Inflammatory macrophage treated with lipopolysaccharide for 4 hours (primary cell): ENCODE measurements around the gene BPIFA1.
A peak's percentile ranks its signal among the peaks of the same experiment; 100 is the strongest.

Experiments used
- DNase-seq: peaks from one replicate; pipeline ENCODE4 v3.0.0-alpha.2; 2020

BPIFA1 gene

GRCh38 chr20:33279261-33279910 lies 43.6 kb downstream of the BPIFA1 start:
- DNase-seq = no peak

GRCh38 chr20:33280000-33280680 lies 44.3 kb downstream of the BPIFA1 start:
- no peak for DNase-seq

GRCh38 chr20:33280775-33281174 lies 45.0 kb downstream of the BPIFA1 start:
- no peak for DNase-seq

DNA sequence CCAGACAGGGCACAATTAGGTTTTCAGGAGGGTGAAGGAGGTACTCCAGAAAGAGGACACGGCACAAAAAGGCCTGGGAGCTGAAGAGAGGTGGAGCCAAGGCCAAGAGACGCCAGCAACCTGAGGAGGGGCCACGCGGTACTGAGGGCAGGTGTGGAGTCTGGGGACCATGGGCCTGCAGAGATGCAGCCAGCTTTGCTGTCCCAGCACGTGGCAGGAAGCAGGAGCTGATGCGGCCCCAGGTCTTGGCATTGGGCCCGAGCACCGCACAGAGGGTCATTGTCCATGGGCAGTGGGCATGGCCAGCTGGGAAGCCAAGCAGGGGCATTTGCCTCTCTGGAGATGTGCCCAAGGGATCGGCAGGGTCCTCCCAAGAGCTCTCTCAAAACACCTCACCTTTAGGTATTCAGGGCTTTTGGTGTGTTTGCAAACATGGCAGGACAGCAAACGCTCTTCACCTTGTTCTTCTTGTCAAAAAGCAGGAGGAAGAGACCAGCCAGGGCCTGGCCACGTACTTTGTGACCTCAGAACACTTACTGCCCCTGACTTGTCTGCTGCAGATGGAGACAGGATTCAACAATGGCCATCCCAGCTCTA lies 45.9 kb downstream of the BPIFA1 start:
- DNase-seq = no peak

GRCh38 chr20:33282196-33282934 lies 46.6 kb downstream of the BPIFA1 start:
- DNase-seq = no peak

- no peak for DNase-seq
Measured at GRCh38 chr20:33282991-33283555, 47.3 kb downstream of the BPIFA1 start, which contains the start of gene BPIFB1. Gene BPIFB1 (plus strand): TSS chr20:33283214. CDS start chr20:33286074, 2,860 bp downstream.

DNA sequence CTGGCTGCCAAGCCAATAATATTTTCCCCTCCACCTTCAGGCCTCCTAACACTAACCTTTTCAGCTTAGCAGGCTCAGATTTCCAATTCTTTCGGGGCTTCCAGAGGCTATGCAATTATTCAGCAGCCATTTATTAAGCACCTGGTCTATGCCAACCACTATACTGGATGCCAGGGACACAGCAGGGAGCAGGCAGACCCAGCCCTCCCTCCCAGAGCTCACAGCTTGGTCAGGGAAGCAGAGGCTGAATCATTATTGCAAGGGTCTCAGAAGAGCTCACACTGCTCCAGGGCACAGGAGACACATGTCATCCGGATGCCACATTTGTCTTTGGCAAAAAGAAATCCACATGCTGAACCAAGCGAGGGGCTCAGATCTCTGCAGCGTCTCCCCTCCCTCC lies 48.5 kb downstream of the BPIFA1 start:
- no peak for DNase-seq

GRCh38 chr20:33284937-33285336 lies 49.1 kb downstream of the BPIFA1 start:
- no peak for DNase-seq

GRCh38 chr20:33285861-33286495 lies 50.2 kb downstream of the BPIFA1 start:
- no peak for DNase-seq

- DNase-seq = no peak
Measured at GRCh38 chr20:33287884-33288283, 52.1 kb downstream of the BPIFA1 start.

DNA sequence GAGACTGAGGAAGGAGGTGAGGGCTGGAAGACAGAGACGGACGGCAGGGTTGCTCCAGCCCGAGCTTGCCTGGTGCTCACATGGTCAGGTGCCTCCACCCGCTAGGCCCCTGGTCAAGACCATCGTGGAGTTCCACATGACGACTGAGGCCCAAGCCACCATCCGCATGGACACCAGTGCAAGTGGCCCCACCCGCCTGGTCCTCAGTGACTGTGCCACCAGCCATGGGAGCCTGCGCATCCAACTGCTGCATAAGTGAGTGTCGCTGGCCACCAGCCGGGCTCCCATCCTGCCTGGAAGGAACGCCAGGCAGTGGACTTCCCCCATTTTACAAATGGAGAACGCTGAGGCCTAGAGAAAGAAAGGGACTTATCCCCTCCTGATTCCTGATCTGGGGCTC lies 55.1 kb downstream of the BPIFA1 start:
- DNase-seq = no peak

- DNase-seq = no peak
Measured at GRCh38 chr20:33291416-33291815, 55.6 kb downstream of the BPIFA1 start.

DNA sequence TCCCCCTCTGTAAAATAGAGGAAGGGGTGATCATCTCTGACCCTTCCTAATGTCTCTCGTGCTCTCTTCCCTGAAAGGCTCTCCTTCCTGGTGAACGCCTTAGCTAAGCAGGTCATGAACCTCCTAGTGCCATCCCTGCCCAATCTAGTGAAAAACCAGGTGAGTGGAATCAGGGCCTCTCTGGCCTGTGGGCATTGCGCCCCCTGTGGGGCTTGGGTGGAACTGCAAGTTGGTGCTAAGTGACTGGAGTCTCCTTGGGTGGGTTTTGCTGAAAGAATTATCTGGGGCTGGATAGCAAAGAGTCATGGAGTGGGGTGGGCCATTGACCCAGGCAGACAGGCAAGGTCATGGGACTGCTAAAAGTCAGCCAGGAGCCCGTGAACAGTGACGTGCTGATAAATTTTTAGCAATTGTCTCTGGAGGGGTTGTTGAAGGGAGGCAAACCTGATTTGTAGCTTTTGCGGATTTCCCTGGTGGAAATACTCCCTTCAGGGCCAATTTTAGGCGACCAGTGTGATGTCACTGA lies 56.1 kb downstream of the BPIFA1 start:
- peak; percentile 44 for DNase-seq
